HG02610 (cell line): ENCODE data around the gene LITAF.
"Not testable (repeated sequence)": the region's sequence is repeated elsewhere in the genome, so short reads cannot be mapped to it uniquely, and the experiment has no call there.

ENCODE experiments used
- ATAC-seq: cut with Tn5 transposase; IDR thresholded peaks from one replicate; pipeline ENCODE4 v1.9.1; 2021; ENCODE audit warnings: mild to moderate bottlenecking, moderate library complexity; ENCODE audit not compliant: unreplicated experiment

The LITAF gene

GRCh38 chr16:11524098-11524760, 62.5 kb downstream of the LITAF start:
- no peak for ATAC-seq

- no peak for ATAC-seq
These were observed 65.7 kb downstream of the LITAF start for GRCh38 chr16:11521055-11521454.

GRCh38 chr16:11520442-11520841, 66.3 kb downstream of the LITAF start:
- ATAC-seq = no peak

GRCh38 chr16:11517961-11518360, 68.8 kb downstream of the LITAF start:
- no peak for ATAC-seq

GRCh38 chr16:11515540-11516430, 70.9 kb downstream of the LITAF start:
- no peak for ATAC-seq

GRCh38 chr16:11514283-11514682, 72.4 kb downstream of the LITAF start:
- no peak for ATAC-seq

- ATAC-seq = not testable (repeated sequence)
These were observed 73.4 kb downstream of the LITAF start for GRCh38 chr16:11513366-11513765.

- ATAC-seq = no peak
These were observed 74.9 kb downstream of the LITAF start for GRCh38 chr16:11511801-11512200.

GRCh38 chr16:11511328-11511727, 75.4 kb downstream of the LITAF start:
- no peak for ATAC-seq

- ATAC-seq = no peak
These were observed 76.3 kb downstream of the LITAF start for GRCh38 chr16:11510178-11510973.

- no peak for ATAC-seq
These were observed 78.7 kb downstream of the LITAF start for GRCh38 chr16:11507991-11508390.

GRCh38 chr16:11507350-11507749, 79.4 kb downstream of the LITAF start:
- ATAC-seq = no peak

GRCh38 chr16:11506741-11507305, 79.9 kb downstream of the LITAF start:
- ATAC-seq = no peak

- not testable (repeated sequence) for ATAC-seq
These were observed 82.5 kb downstream of the LITAF start for GRCh38 chr16:11504261-11504660.

- ATAC-seq = no peak
These were observed 83.2 kb downstream of the LITAF start for GRCh38 chr16:11503566-11503965.

- ATAC-seq = no peak
These were observed 84.5 kb downstream of the LITAF start for GRCh38 chr16:11502239-11502638.

- no peak for ATAC-seq
These were observed 85.1 kb downstream of the LITAF start for GRCh38 chr16:11501632-11502031.

GRCh38 chr16:11500700-11501346, 85.9 kb downstream of the LITAF start:
- ATAC-seq = no peak

- ATAC-seq = no peak
These were observed 87.2 kb downstream of the LITAF start for GRCh38 chr16:11499295-11500089.

GRCh38 chr16:11498683-11499082, 88.0 kb downstream of the LITAF start:
- ATAC-seq = no peak
